Bronchial epithelial cell (primary cell): ENCODE measurements around the gene C1orf210. TPM values are rescaled to one million over a fixed set of nuclear protein-coding genes. Genes with fewer than 3 reads are reported as not detected.

Source experiments
- DNase-seq: peaks from one replicate; pipeline ENCODE4 v3.0.0-alpha.2; 2010; ENCODE audit warnings: low read depth
- FAIRE-seq: peaks from 2 replicates; lab custom pipeline; 2011; peaks lifted over from hg19 to GRCh38; lab: Jason Lieb, UNC
- H3K27me3 ChIP-seq: 2 replicates; pipeline ENCODE4 v1.5.1; 2011; ENCODE audit warnings: low read length; ENCODE audit not compliant: control insufficient read depth, insufficient read depth
- H3K36me3 ChIP-seq: 2 replicates; pipeline ENCODE4 v1.5.1; 2011; ENCODE audit warnings: low read length; ENCODE audit not compliant: control insufficient read depth, insufficient read depth
- H3K4me3 ChIP-seq: 2 replicates; pipeline ENCODE4 v1.5.1; 2011; ENCODE audit warnings: mild to moderate bottlenecking, low read depth, low read length, control low read depth
- CTCF ChIP-seq: IDR thresholded peaks from 2 replicates; pipeline ENCODE4 v1.5.1; 2011; ENCODE audit warnings: mild to moderate bottlenecking, moderate library complexity, low read length, control low read depth, inconsistent platforms; ENCODE audit not compliant: insufficient read depth, severe bottlenecking
- total RNA-seq: library from RNA; depleted of rRNA; stranded (reverse); fragments of >200 nt; gene quantifications from 2 replicates; pipeline ENCODE4 v1.2.1, GENCODE V29; 2014

C1orf210 gene
- total RNA-seq, 1 donor from 2014 or later: 3.4 TPM

- no peak for FAIRE-seq
- no peaks in the 10 kb centered on the region for H3K27me3 ChIP-seq
- no peak for DNase-seq
- H3K36me3 ChIP-seq: no peaks in the 10 kb centered on the region
- no peak overlapping the region for H3K4me3 ChIP-seq
- TF ChIP-seq CTCF: no peak
These were observed 8.1 kb downstream of the C1orf210 start for GRCh38 chr1:43277116-43277876.

- no peaks in the 10 kb centered on the region for H3K36me3 ChIP-seq
- H3K4me3 ChIP-seq: no peak overlapping the region
- no peaks in the 10 kb centered on the region for H3K27me3 ChIP-seq
- TF ChIP-seq CTCF: no peak
- no peak for FAIRE-seq
- no peak for DNase-seq
These were observed 8.7 kb downstream of the C1orf210 start for GRCh38 chr1:43276673-43277072.

GRCh38 chr1:43275826-43276620, 9.4 kb downstream of the C1orf210 start:
- Histone ChIP-seq H3K4me3 (no peak overlapping the region), H3K36me3 (no peaks in the 10 kb centered on the region), H3K27me3 (no peaks in the 10 kb centered on the region)
- TF ChIP-seq CTCF: no peak
- DNase-seq (no peak), FAIRE-seq (peak; percentile 18)

- no peak for TF ChIP-seq CTCF
- FAIRE-seq (no peak), DNase-seq (no peak)
- H3K4me3 ChIP-seq: no peak overlapping the region
- H3K36me3 ChIP-seq: no peaks in the 10 kb centered on the region
- H3K27me3 ChIP-seq: no peaks in the 10 kb centered on the region
These were observed 10.6 kb downstream of the C1orf210 start for GRCh38 chr1:43274804-43275180.

GRCh38 chr1:43274125-43274803, 11.1 kb downstream of the C1orf210 start:
- no peak for TF ChIP-seq CTCF
- H3K27me3 ChIP-seq: no peaks in the 10 kb centered on the region
- FAIRE-seq (no peak), DNase-seq (peak; percentile 89)
- no peaks in the 10 kb centered on the region for H3K36me3 ChIP-seq
- H3K4me3 ChIP-seq: no peak overlapping the region
